IMR-90 (cell line): Measurements from ENCODE around the gene COL23A1. TPM values are rescaled to one million over a fixed set of nuclear protein-coding genes. Genes with fewer than 3 reads are reported as not detected.
"Not testable (repeated sequence)": the region's sequence is repeated elsewhere in the genome, so short reads cannot be mapped to it uniquely, and the experiment has no call there.

Experiments used
- ATAC-seq: fragments of 200-7000 bp; cut with Tn5 transposase; 2 replicates; pipeline ENCODE4 v1.9.1; 2020; ENCODE audit warnings: low read depth, mild to moderate bottlenecking, moderate library complexity
- BruUV-seq: library from RNA; stranded (reverse); fragments of 400-500 nt; replicated peaks from 2 replicates; lab custom pipeline; 2021; lab: Mats Ljungman, UMichigan
- CTCF ChIA-PET: fragments of 300-600 bp; formaldehyde crosslinking; extraction: SDS; loops from one replicate; lab custom pipeline; 2021; ENCODE audit warnings: antibody characterized with exemption; lab: Yijun Ruan, JAX
- POLR2A ChIA-PET: fragments of 300-600 bp; sonication (Branson Sonifier 250); formaldehyde crosslinking; loops from one replicate; lab custom pipeline; 2022; ENCODE audit warnings: antibody characterized with exemption; ENCODE audit not compliant: unreplicated experiment; lab: Charles Lee
- DNase-seq: peaks from one replicate; pipeline ENCODE4 v3.0.0; 2013
- H2AFZ ChIP-seq: replicated peaks from 2 replicates; pipeline ENCODE3; 2013; ENCODE audit warnings: low read length, mild to moderate bottlenecking; ENCODE audit not compliant: poor library complexity
- H2AK5ac ChIP-seq: 2 replicates; pipeline ENCODE4 v1.6.1; 2013; ENCODE audit warnings: low read depth, low read length, inconsistent platforms
- H2AK9ac ChIP-seq: replicated peaks from 2 replicates; pipeline ENCODE3; 2013; ENCODE audit warnings: mild to moderate bottlenecking, low read depth, low read length, moderate library complexity; ENCODE audit not compliant: poor library complexity
- H2BK120ac ChIP-seq: 2 replicates; pipeline ENCODE4 v1.6.1; 2013; ENCODE audit warnings: low read depth, low read length, inconsistent platforms
- H2BK15ac ChIP-seq: 3 replicates; pipeline ENCODE4 v1.6.1; 2013; ENCODE audit warnings: low read depth, low read length, inconsistent platforms
- H2BK20ac ChIP-seq: 2 replicates; pipeline ENCODE4 v1.6.1; 2013; ENCODE audit warnings: low read depth, mild to moderate bottlenecking, inconsistent platforms, low read length, moderate library complexity
- H2BK5ac ChIP-seq: 2 replicates; pipeline ENCODE4 v1.6.1; 2013; ENCODE audit warnings: mild to moderate bottlenecking, low read depth, low read length, inconsistent platforms; ENCODE audit not compliant: poor library complexity, severe bottlenecking
- H3K14ac ChIP-seq: replicated peaks from 2 replicates; pipeline ENCODE4 v1.6.1; 2013; ENCODE audit warnings: low read depth, low read length, inconsistent platforms
- H3K18ac ChIP-seq: 2 replicates; pipeline ENCODE4 v1.6.1; 2013; ENCODE audit warnings: low read depth, low read length, control low read depth
- H3K23ac ChIP-seq: 2 replicates; pipeline ENCODE4 v1.6.1; 2013; ENCODE audit warnings: low read depth, low read length, inconsistent platforms
- H3K27ac ChIP-seq: 2 replicates; pipeline ENCODE4 v1.5.1; 2013; ENCODE audit warnings: mild to moderate bottlenecking, control low read depth, low read length; ENCODE audit not compliant: insufficient read depth
- H3K27me3 ChIP-seq: 2 replicates; pipeline ENCODE4 v1.6.1; 2013; ENCODE audit warnings: low read length; ENCODE audit not compliant: control insufficient read depth, insufficient read depth
- H3K36me3 ChIP-seq: 2 replicates; pipeline ENCODE4 v1.6.1; 2013; ENCODE audit warnings: low read length, mixed read lengths; ENCODE audit not compliant: control insufficient read depth, insufficient read depth
- H3K4ac ChIP-seq: 2 replicates; pipeline ENCODE4 v1.6.1; 2013; ENCODE audit warnings: low read depth, low read length, inconsistent platforms
- H3K4me1 ChIP-seq: 2 replicates; pipeline ENCODE4 v1.6.1; 2013; ENCODE audit warnings: low read length, mixed read lengths; ENCODE audit not compliant: control insufficient read depth, insufficient read depth
- H3K4me2 ChIP-seq: 2 replicates; pipeline ENCODE4 v1.6.1; 2013; ENCODE audit warnings: low read depth, mild to moderate bottlenecking, control low read depth, low read length, moderate library complexity
- H3K4me3 ChIP-seq: 2 replicates; pipeline ENCODE4 v1.5.1; 2013; ENCODE audit warnings: low read depth, mild to moderate bottlenecking, control low read depth, low read length, moderate library complexity; ENCODE audit not compliant: insufficient read depth
- H3K56ac ChIP-seq: 2 replicates; pipeline ENCODE4 v1.6.1; 2013; ENCODE audit warnings: low read length, inconsistent platforms; ENCODE audit not compliant: insufficient read depth; ENCODE audit errors: extremely low read depth
- H3K79me1 ChIP-seq, 2 experiments: 2 replicates each; pipeline ENCODE4 v1.6.1; 2013; ENCODE audit warnings: low read length in 2 of 2, inconsistent platforms in 1 of 2, low read depth in 1 of 2
- H3K9ac ChIP-seq: 2 replicates; pipeline ENCODE4 v1.6.1; 2013; ENCODE audit warnings: low read depth, low read length, control low read depth
- H3K9me1 ChIP-seq: 2 replicates; pipeline ENCODE4 v1.6.1; 2013; ENCODE audit warnings: low read length, inconsistent platforms; ENCODE audit not compliant: insufficient read depth
- H3K9me3 ChIP-seq: 2 replicates; pipeline ENCODE4 v1.6.1; 2013; ENCODE audit warnings: low read length; ENCODE audit not compliant: control insufficient read depth, insufficient read depth
- H4K20me1 ChIP-seq: 2 replicates; pipeline ENCODE4 v1.6.1; 2013; ENCODE audit warnings: low read length, inconsistent platforms; ENCODE audit not compliant: insufficient read depth
- H4K5ac ChIP-seq: 2 replicates; pipeline ENCODE4 v1.6.1; 2013; ENCODE audit warnings: mild to moderate bottlenecking, low read depth, low read length, control low read depth
- H4K8ac ChIP-seq, 2 experiments: 2 replicates each; pipeline ENCODE4 v1.6.1; 2013; ENCODE audit warnings: low read depth in 2 of 2, low read length in 2 of 2, control low read depth in 1 of 2, inconsistent platforms in 1 of 2
- H4K91ac ChIP-seq: 2 replicates; pipeline ENCODE4 v1.6.1; 2013; ENCODE audit warnings: low read depth, low read length, inconsistent platforms; ENCODE audit not compliant: insufficient read depth
- BHLHE40 ChIP-seq: fragments of 150-350 bp; IDR thresholded peaks from 2 replicates; pipeline ENCODE4 v1.6.1; 2016; ENCODE audit warnings: mild to moderate bottlenecking, low read depth, low read length
- WGBS, 2 experiments: methylation state at CpG; one replicate each; pipeline versions ENCODE4 v1.1.5 to v1.1.7; 2013; ENCODE audit warnings: missing lambda C conversion rate in 2 of 2; ENCODE audit not compliant: insufficient read length in 1 of 2; ENCODE audit errors: extremely low coverage in 2 of 2; 5-methylcytosine and 5-hydroxymethylcytosine counted together
- dilution Hi-C: fragments of 300-500 bp; cut with HindIII; formaldehyde crosslinking; loops from one replicate; pipeline ENCODE4 v1.14.3; 2018; ENCODE audit warnings: low sequenced_read_pairs; ENCODE audit not compliant: unreplicated experiment
- in situ Hi-C: fragments of 300-500 bp; cut with MboI; formaldehyde crosslinking; loops from 3 replicates; pipeline ENCODE4 v1.14.3; 2019; ENCODE audit warnings: low sequenced_read_pairs, inconsistent platforms, mixed read lengths
- intact Hi-C: fragments of 100-400 bp; cut with micrococcal nuclease; formaldehyde crosslinking; loops from 2 replicates; pipeline ENCODE4 v1.10.0; 2022
- polyA plus RNA-seq, 3 experiments: library from polyadenylated mRNA; depleted of rRNA; stranded (reverse); fragments of >200 nt; gene quantifications; 2 replicates each; pipeline ENCODE4 v1.2.3, GENCODE V29; 2012; ENCODE audit warnings: low replicate concordance in 1 of 3
- total RNA-seq: library from RNA; depleted of rRNA; stranded (reverse); fragments of >200 nt; gene quantifications from 2 replicates; pipeline ENCODE4 v1.2.3, GENCODE V29; 2012

The COL23A1 gene
- total and polyA plus RNA-seq, 2 of the 4 experiments (the other 2 are of a cell fraction), result not detected

- Histone ChIP-seq H2AK9ac (no peak overlapping the region), H3K9me3 (peaks cover 20% of the 10 kb centered on the region), H3K27me3 (no peaks in the 10 kb centered on the region), H3K4me1 (no peaks in the 10 kb centered on the region), H3K23ac (no peak overlapping the region), H3K79me1 (no peaks in the 10 kb centered on the region), H4K20me1 (no peaks in the 10 kb centered on the region), H3K18ac (no peak overlapping the region), H4K5ac (no peak overlapping the region), H2BK20ac (no peak overlapping the region), H4K91ac (no peak overlapping the region), H4K8ac (no peak overlapping the region), H3K9me1 (no peaks in the 10 kb centered on the region), H2AK5ac (no peak overlapping the region), H3K9ac (no peak overlapping the region), H3K4ac (no peak overlapping the region), H3K56ac (no peak overlapping the region), H3K36me3 (no peaks in the 10 kb centered on the region), H2BK5ac (no peak overlapping the region), H2BK120ac (no peak overlapping the region), H3K14ac (no peak overlapping the region), H2BK15ac (no peak overlapping the region), H3K4me2 (no peak overlapping the region), H3K4me3 (no peak overlapping the region), H2AFZ (no peak overlapping the region), H3K27ac (no peak overlapping the region)
- 75% methylated on average over 3 of the region's 17 CpGs; no CpG with 5 or more reads in 1 of the 2 experiments for WGBS, 2 experiments
- intact Hi-C loops, result no loop called here
- in situ Hi-C loops, result no loop called here
- BruUV-seq, result no TSS peak
- dilution Hi-C loops, result no loop called here
- DNase-seq (no peak), ATAC-seq (no peak)
- ChIA-PET CTCF (no interaction called here), POLR2A (no interaction called here)
- no peak for TF ChIP-seq BHLHE40
Observed at GRCh38 chr5:178318382-178318781, 271.8 kb downstream of the COL23A1 start.

GRCh38 chr5:178317727-178318126, 272.5 kb downstream of the COL23A1 start:
- intact Hi-C loops, H2AK9ac ChIP-seq, POLR2A ChIA-PET, H2BK120ac ChIP-seq, BruUV-seq, H3K36me3 ChIP-seq, H3K4me2 ChIP-seq, H4K91ac ChIP-seq, H2BK15ac ChIP-seq, H2AK5ac ChIP-seq, H3K9me1 ChIP-seq, H4K8ac ChIP-seq, in situ Hi-C loops, H3K18ac ChIP-seq, H2AFZ ChIP-seq, ATAC-seq, H3K4me1 ChIP-seq, H3K14ac ChIP-seq, H3K56ac ChIP-seq, H4K20me1 ChIP-seq, H2BK20ac ChIP-seq, H3K79me1 ChIP-seq, H2BK5ac ChIP-seq, H3K4me3 ChIP-seq, H3K27ac ChIP-seq, H3K4ac ChIP-seq, H4K5ac ChIP-seq, DNase-seq, dilution Hi-C loops, H3K23ac ChIP-seq, H3K9ac ChIP-seq, H3K27me3 ChIP-seq, CTCF ChIA-PET: not testable (repeated sequence)
- WGBS, 2 experiments, result no CpG with 5 or more reads among the region's 5 CpGs
- peaks cover 15% of the 10 kb centered on the region for H3K9me3 ChIP-seq
